DOHH2 (cell line): Measurements from ENCODE around the gene ENTPD8.

Experiments
- EZH2phosphoT487 ChIP-seq: fragments of 200-600 bp; sonication (generic); IDR thresholded peaks from 2 replicates; pipeline ENCODE4 v1.6.1; 2017; ENCODE audit warnings: borderline replicate concordance, mild to moderate bottlenecking, antibody characterized with exemption, low read length, moderate library complexity, mixed read lengths
- TF ChIP-seq, protein P1 (sequence below): fragments of 200-600 bp; sonication (generic); IDR thresholded peaks from one replicate; pipeline ENCODE4 v1.5.1; 2014; ENCODE audit warnings: antibody characterized with exemption, mild to moderate bottlenecking, low read depth, low read length; ENCODE audit not compliant: poor library complexity, severe bottlenecking

DNA sequence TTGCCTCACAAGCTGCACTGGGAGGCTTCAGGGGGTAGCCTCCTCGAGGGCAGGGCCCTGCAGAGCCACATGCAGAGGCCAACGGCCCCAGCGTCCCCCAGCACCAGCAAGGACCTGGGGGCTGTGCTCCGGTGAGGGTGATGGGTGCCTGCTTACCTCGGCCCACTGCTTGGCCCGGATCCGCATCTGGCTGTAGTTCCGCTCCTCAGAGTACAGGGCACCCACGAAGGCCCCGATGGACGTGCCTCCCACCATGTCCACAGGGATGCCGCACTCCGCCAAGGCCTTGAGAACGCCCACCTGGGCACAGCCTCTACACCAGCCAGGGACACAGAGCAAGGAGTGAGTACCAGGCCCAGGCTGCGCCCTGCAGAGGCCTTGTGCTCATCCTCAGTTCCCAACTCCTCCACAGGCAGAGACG is 26.0 kb upstream of the ENTPD8 start:
- TF ChIP-seq, protein P1, sequence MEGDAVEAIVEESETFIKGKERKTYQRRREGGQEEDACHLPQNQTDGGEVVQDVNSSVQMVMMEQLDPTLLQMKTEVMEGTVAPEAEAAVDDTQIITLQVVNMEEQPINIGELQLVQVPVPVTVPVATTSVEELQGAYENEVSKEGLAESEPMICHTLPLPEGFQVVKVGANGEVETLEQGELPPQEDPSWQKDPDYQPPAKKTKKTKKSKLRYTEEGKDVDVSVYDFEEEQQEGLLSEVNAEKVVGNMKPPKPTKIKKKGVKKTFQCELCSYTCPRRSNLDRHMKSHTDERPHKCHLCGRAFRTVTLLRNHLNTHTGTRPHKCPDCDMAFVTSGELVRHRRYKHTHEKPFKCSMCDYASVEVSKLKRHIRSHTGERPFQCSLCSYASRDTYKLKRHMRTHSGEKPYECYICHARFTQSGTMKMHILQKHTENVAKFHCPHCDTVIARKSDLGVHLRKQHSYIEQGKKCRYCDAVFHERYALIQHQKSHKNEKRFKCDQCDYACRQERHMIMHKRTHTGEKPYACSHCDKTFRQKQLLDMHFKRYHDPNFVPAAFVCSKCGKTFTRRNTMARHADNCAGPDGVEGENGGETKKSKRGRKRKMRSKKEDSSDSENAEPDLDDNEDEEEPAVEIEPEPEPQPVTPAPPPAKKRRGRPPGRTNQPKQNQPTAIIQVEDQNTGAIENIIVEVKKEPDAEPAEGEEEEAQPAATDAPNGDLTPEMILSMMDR: no peak
- no peak for TF ChIP-seq EZH2phosphoT487
